Measurements from ENCODE around the gene CLSTN2. TPM values are rescaled to one million over a fixed set of nuclear protein-coding genes. Genes with fewer than 3 reads are reported as not detected.

CLSTN2 gene
- total and polyA plus RNA-seq, 2 of the 13 experiments (the other 11 are each of a cell fraction or from before 2014, with no cell fraction given), result not detected

DNA sequence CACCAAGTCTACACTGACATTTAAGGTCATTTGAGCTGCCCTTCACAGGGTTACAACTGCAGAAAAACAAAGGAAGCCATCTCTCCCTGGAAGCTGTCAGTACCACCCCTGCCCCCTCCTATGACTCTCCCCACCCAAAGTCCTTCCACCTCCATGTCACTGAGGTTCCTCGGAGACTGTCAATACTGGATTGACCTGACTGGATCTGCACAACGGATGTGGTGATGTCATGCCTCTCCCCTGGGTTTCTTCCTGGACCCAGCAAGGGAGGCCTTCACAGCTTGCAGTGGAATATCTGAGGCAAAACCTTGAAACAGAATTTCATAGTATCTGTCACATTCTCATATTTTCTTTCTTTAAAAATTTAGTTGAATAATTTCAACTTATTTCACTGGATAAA, 153.5 kb downstream of the CLSTN2 start (continued):
- TF ChIP-seq, protein P1, sequence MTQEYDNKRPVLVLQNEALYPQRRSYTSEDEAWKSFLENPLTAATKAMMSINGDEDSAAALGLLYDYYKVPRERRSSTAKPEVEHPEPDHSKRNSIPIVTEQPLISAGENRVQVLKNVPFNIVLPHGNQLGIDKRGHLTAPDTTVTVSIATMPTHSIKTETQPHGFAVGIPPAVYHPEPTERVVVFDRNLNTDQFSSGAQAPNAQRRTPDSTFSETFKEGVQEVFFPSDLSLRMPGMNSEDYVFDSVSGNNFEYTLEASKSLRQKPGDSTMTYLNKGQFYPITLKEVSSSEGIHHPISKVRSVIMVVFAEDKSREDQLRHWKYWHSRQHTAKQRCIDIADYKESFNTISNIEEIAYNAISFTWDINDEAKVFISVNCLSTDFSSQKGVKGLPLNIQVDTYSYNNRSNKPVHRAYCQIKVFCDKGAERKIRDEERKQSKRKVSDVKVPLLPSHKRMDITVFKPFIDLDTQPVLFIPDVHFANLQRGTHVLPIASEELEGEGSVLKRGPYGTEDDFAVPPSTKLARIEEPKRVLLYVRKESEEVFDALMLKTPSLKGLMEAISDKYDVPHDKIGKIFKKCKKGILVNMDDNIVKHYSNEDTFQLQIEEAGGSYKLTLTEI (CRISPR knock-in tag; conservative IDR thresholded peaks at IDR 0.05), result no peak

GRCh38 chr3:140089403-140090072, 154.6 kb downstream of the CLSTN2 start:
- H3K9me3 ChIP-seq (ENCODE audit: low read length), result peaks cover 5% of the 10 kb centered on the region; the same call in 1 of the 2 replicates
- no peak overlapping the region for H3K9ac ChIP-seq (ENCODE audit: insufficient read depth, low read depth, low read length)
- H3K4me2 ChIP-seq (ENCODE audit: low read depth, low read length), result no peak overlapping the region
- H2AFZ ChIP-seq (ENCODE audit: low read length), result no peak overlapping the region
- H3K36me3 ChIP-seq (replicated peaks in 1 of 2; ENCODE audit: control insufficient read depth in 1 of 2, insufficient read depth in 2 of 2, low read length in 2 of 2), result no peaks in the 10 kb centered on the region
- no peaks in the 10 kb centered on the region; a peak in 1 of 5 replicates for H3K27me3 ChIP-seq (ENCODE audit: control insufficient read depth in 1 of 2, insufficient read depth in 2 of 2, low read length in 2 of 2)
- no peak overlapping the region for H3K4me3 ChIP-seq (replicated peaks in 1 of 3; ENCODE audit: insufficient read depth in 1 of 3, low read depth in 2 of 3, low read length in 3 of 3)
- in situ Hi-C loops (cut with HindIII; ENCODE audit: extremely low pct_ligation_motif_present, low pct_unique_long_range_greater_than_20kb), result no loop called here
- BruUV-seq (replicated peaks), result no TSS peak
- DNase-seq (ENCODE audit: low spot score) (no peak), ATAC-seq (no peak), FAIRE-seq (no peak)
- no peaks in the 10 kb centered on the region for H3K79me2 ChIP-seq (ENCODE audit: insufficient read depth, low read length)
- H4K20me1 ChIP-seq (ENCODE audit: insufficient read depth, low read length), result no peaks in the 10 kb centered on the region
- intact Hi-C loops (cut with micrococcal nuclease; ENCODE audit: unreplicated experiment), result no loop called here
- H3K4me1 ChIP-seq (ENCODE audit: insufficient read depth, low read length), result no peaks in the 10 kb centered on the region
- ChIA-PET CTCF (ENCODE audit: low intra/inter-chr PET ratio, low total read pairs) (no interaction called here), POLR2A (no interaction called here)
- WGBS (ENCODE audit: low lambda C conversion rate), result 0% methylated on average over 2 of the region's 2 CpGs
- H3K27ac ChIP-seq (ENCODE audit: extremely low read length, insufficient read depth, low read length), result no peak overlapping the region
- TF ChIP-seq EHMT2 (IDR thresholded peaks at IDR 0.05; ENCODE audit: borderline replicate concordance, low read depth, low read length), result no peak
- TF ChIP-seq ZFX (CRISPR knock-in tag; IDR thresholded peaks at IDR 0.05; ENCODE audit: low read depth), result no peak
- no peak for TF ChIP-seq KAT7 (CRISPR knock-in tag; IDR thresholded peaks at IDR 0.05; ENCODE audit: borderline replicate concordance)
- no peak for TF ChIP-seq IKZF4 (CRISPR knock-in tag; IDR thresholded peaks at IDR 0.05; ENCODE audit: borderline replicate concordance, low read depth, not compliant biosample characterization)
- no peak for TF ChIP-seq IRX3 (CRISPR knock-in tag; IDR thresholded peaks at IDR 0.05; ENCODE audit: borderline replicate concordance, low read depth)
- no peak for TF ChIP-seq JUNB (CRISPR knock-in tag; IDR thresholded peaks at IDR 0.05; ENCODE audit: borderline replicate concordance)
- no peak for TF ChIP-seq STAT5B (CRISPR knock-in tag; IDR thresholded peaks at IDR 0.05)
- no peak for TF ChIP-seq MTA3 (CRISPR knock-in tag; IDR thresholded peaks at IDR 0.05)
- TF ChIP-seq HOXA7 (CRISPR knock-in tag; IDR thresholded peaks at IDR 0.05), result no peak
- no peak for TF ChIP-seq PLSCR1 (CRISPR knock-in tag; IDR thresholded peaks at IDR 0.05; ENCODE audit: borderline replicate concordance)
- no peak for TF ChIP-seq SP4 (CRISPR knock-in tag; IDR thresholded peaks at IDR 0.05)
- no peak for TF ChIP-seq ZNF382 (CRISPR knock-in tag; IDR thresholded peaks at IDR 0.05; ENCODE audit: borderline replicate concordance)
- no peak for TF ChIP-seq CREM (IDR thresholded peaks at IDR 0.05)
- TF ChIP-seq CREM (CRISPR knock-in tag; IDR thresholded peaks at IDR 0.05), result no peak
- no peak for TF ChIP-seq AKNA (CRISPR knock-in tag; IDR thresholded peaks at IDR 0.05; ENCODE audit: borderline replicate concordance)
